Measurements from ENCODE around the gene LRIF1. TPM values are rescaled to one million over a fixed set of nuclear protein-coding genes. Genes with fewer than 3 reads are reported as not detected.

Gene LRIF1
- total and polyA plus RNA-seq, 2 of the 8 experiments (the other 6 are each of a cell fraction or from before 2014, with no cell fraction given), result 5.2 to 19.3 TPM

- no peak for TF ChIP-seq RFX5 (IDR thresholded peaks at IDR 0.05; ENCODE audit: borderline replicate concordance, low read depth, low read length)
- TF ChIP-seq HDAC2 (IDR thresholded peaks at IDR 0.05; ENCODE audit: borderline replicate concordance in 1 of 2, low read depth in 2 of 2, low read length in 2 of 2), result no peak
- no peak for TF ChIP-seq RXRA (IDR thresholded peaks at IDR 0.05; ENCODE audit: insufficient read depth, low read depth, low read length)
- no peak for TF ChIP-seq GABPA (IDR thresholded peaks at IDR 0.05; ENCODE audit: borderline replicate concordance, insufficient read depth, low read length)
- no peak for TF ChIP-seq TAF7 (optimal IDR thresholded peaks at IDR 0.05; ENCODE audit: borderline replicate concordance, low read depth, low read length)
- TF ChIP-seq ATF3 (IDR thresholded peaks at IDR 0.05; ENCODE audit: insufficient read depth, low read depth, low read length), result no peak
- no peak for TF ChIP-seq NANOG (IDR thresholded peaks at IDR 0.05; ENCODE audit: insufficient read depth, low read depth, low read length, poor library complexity, severe bottlenecking)
These were observed 66.0 kb downstream of the LRIF1 start (continued) for GRCh38 chr1:110897681-110898080.

Other genes starting within 250 kb of the LRIF1 start
- 0.55 and 0.56 TPM in 2 replicates for gene CD53, start 90.8 kb downstream of the LRIF1 start, total RNA-seq (2021; fragmentation: NEBNext Ultra II Directional; extraction: Animal tissue kit (Norgen Biotek cat#: 25700))
- gene CD53, start 90.8 kb downstream of the LRIF1 start, polyA plus RNA-seq (2011; rRNA removed), result 0.35 and 1.0 TPM in 2 replicates
- 30.0 and 35.2 TPM in 2 replicates for gene DRAM2, start 176.2 kb upstream of the LRIF1 start, total RNA-seq (2021; fragmentation: NEBNext Ultra II Directional; extraction: Animal tissue kit (Norgen Biotek cat#: 25700))
- 37.2 and 68.2 TPM in 2 replicates for gene DRAM2, start 176.2 kb upstream of the LRIF1 start, polyA plus RNA-seq (2011; rRNA removed)
- gene CEPT1, start 176.3 kb upstream of the LRIF1 start, total RNA-seq (2021; fragmentation: NEBNext Ultra II Directional; extraction: Animal tissue kit (Norgen Biotek cat#: 25700)), result 28.6 and 29.6 TPM in 2 replicates
- gene CEPT1, start 176.3 kb upstream of the LRIF1 start, polyA plus RNA-seq (2011; rRNA removed), result 9.0 and 18.5 TPM in 2 replicates
- gene DENND2D, start 236.7 kb upstream of the LRIF1 start, total RNA-seq (2021; fragmentation: NEBNext Ultra II Directional; extraction: Animal tissue kit (Norgen Biotek cat#: 25700)), result 0.57 and 0.58 TPM in 2 replicates
- gene DENND2D, start 236.7 kb upstream of the LRIF1 start, polyA plus RNA-seq (2011; rRNA removed), result 1.4 and 1.6 TPM in 2 replicates